ENCODE results near the gene ATP6V1B1. TPM values are rescaled to one million over a fixed set of nuclear protein-coding genes. Genes with fewer than 3 reads are reported as not detected.

The ATP6V1B1 gene
- total and polyA plus RNA-seq, 9 of the 15 experiments (the other 6 are each of a cell fraction or from before 2014, with no cell fraction given) = not detected

DNA sequence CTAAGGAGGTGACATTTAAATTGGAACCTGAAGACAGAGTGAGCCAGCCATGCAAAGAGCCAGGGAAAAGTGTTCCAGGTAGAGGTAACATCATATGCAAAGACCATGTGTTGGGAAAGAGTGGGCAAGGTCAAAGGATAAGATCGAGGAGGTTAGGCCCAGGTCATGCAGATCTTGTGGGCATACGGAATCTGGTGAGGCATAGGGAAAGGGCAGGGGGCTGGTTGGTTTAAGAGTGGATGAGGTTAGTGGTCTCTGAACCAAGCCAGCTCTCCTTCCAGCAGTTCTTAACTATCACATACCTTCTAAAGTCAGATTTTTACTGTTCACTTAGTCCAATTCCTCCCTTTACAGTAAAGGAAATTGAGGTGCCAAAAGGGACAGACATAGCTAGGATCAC, 45.7 kb downstream of the ATP6V1B1 start:
- 27% methylated on average over 2 of the region's 2 CpGs for WGBS (ENCODE audit: insufficient coverage, low coverage, missing lambda C conversion rate)
- TF ChIP-seq, protein P1, sequence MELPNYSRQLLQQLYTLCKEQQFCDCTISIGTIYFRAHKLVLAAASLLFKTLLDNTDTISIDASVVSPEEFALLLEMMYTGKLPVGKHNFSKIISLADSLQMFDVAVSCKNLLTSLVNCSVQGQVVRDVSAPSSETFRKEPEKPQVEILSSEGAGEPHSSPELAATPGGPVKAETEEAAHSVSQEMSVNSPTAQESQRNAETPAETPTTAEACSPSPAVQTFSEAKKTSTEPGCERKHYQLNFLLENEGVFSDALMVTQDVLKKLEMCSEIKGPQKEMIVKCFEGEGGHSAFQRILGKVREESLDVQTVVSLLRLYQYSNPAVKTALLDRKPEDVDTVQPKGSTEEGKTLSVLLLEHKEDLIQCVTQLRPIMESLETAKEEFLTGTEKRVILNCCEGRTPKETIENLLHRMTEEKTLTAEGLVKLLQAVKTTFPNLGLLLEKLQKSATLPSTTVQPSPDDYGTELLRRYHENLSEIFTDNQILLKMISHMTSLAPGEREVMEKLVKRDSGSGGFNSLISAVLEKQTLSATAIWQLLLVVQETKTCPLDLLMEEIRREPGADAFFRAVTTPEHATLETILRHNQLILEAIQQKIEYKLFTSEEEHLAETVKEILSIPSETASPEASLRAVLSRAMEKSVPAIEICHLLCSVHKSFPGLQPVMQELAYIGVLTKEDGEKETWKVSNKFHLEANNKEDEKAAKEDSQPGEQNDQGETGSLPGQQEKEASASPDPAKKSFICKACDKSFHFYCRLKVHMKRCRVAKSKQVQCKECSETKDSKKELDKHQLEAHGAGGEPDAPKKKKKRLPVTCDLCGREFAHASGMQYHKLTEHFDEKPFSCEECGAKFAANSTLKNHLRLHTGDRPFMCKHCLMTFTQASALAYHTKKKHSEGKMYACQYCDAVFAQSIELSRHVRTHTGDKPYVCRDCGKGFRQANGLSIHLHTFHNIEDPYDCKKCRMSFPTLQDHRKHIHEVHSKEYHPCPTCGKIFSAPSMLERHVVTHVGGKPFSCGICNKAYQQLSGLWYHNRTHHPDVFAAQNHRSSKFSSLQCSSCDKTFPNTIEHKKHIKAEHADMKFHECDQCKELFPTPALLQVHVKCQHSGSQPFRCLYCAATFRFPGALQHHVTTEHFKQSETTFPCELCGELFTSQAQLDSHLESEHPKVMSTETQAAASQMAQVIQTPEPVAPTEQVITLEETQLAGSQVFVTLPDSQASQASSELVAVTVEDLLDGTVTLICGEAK (IDR thresholded peaks at IDR 0.05) = no peak
- TF ChIP-seq, protein P1 (CRISPR knock-in tag; IDR thresholded peaks at IDR 0.05) = no peak
- no peak for TF ChIP-seq MYNN (IDR thresholded peaks at IDR 0.05)
- no peak for TF ChIP-seq MYNN (CRISPR knock-in tag; IDR thresholded peaks at IDR 0.05)
- TF ChIP-seq ELF4 (CRISPR knock-in tag; IDR thresholded peaks at IDR 0.05) = no peak
- Histone ChIP-seq H3K4me3 (no peak overlapping the region), H3K4me2 (ENCODE audit: insufficient read depth, low read length) (no peak overlapping the region), H3K27ac (ENCODE audit: extremely low read depth, low read depth, low read length) (no peak overlapping the region), H3K27me3 (ENCODE audit: control insufficient read depth in 2 of 2, insufficient read depth in 2 of 2, low read length in 2 of 2) (no peaks in the 10 kb centered on the region), H3K36me3 (ENCODE audit: control insufficient read depth, insufficient read depth, low read length) (peaks cover 11% of the 10 kb centered on the region), H3K9ac (ENCODE audit: insufficient read depth in 1 of 2, low read depth in 2 of 2, low read length in 2 of 2) (no peak overlapping the region), H2AFZ (ENCODE audit: low read depth, low read length) (no peak overlapping the region), H3K9me3 (replicated peaks; ENCODE audit: control insufficient read depth, insufficient read depth, low read depth, low read length) (no peaks in the 10 kb centered on the region; the same call in 1 of the 2 replicates), H3K9me1 (ENCODE audit: control insufficient read depth, insufficient read depth, low read length) (no peaks in the 10 kb centered on the region), H3K4me1 (replicated peaks in 1 of 2; ENCODE audit: control insufficient read depth in 2 of 2, insufficient read depth in 2 of 2, low read length in 2 of 2) (peaks cover 2 to 12% of the 10 kb centered on the region in 2 experiments; a peak in 4 of 5 replicates), H3K79me2 (ENCODE audit: control insufficient read depth, insufficient read depth, low read length) (no peaks in the 10 kb centered on the region), H4K20me1 (replicated peaks; ENCODE audit: control insufficient read depth, insufficient read depth, low read length) (0 out of 2 replicates have a peak, but pooled peaks cover 3% of the 10 kb centered on the region)
- FAIRE-seq = no peak
- intact Hi-C loops (cut with micrococcal nuclease) = no loop called here
- no peak for ATAC-seq
- POLR2A ChIA-PET = no interaction called here
- DNase-seq (ENCODE audit: extremely low read depth in 1 of 4, low spot score in 3 of 4) = no peak
- CTCF ChIA-PET (ENCODE audit: low intra/inter-chr PET ratio) = no interaction called here
- in situ Hi-C loops (cut with MboI) = no loop called here
- BruUV-seq (replicated peaks) = no TSS peak
